ENCODE measurements around the gene NPB.
A peak's percentile ranks its signal among the peaks of the same experiment; 100 is the strongest.
"Not testable (repeated sequence)": the region's sequence is repeated elsewhere in the genome, so short reads cannot be mapped to it uniquely, and the experiment has no call there.

The NPB gene

GRCh38 chr17:81911969-81912368, 9.9 kb downstream of the NPB start:
- DNase-seq (ENCODE audit: low read depth in 2 of 2), result no peak

- DNase-seq (ENCODE audit: low read depth in 2 of 2), result no peak
Measured at GRCh38 chr17:81912441-81913309, 10.6 kb downstream of the NPB start.

DNA sequence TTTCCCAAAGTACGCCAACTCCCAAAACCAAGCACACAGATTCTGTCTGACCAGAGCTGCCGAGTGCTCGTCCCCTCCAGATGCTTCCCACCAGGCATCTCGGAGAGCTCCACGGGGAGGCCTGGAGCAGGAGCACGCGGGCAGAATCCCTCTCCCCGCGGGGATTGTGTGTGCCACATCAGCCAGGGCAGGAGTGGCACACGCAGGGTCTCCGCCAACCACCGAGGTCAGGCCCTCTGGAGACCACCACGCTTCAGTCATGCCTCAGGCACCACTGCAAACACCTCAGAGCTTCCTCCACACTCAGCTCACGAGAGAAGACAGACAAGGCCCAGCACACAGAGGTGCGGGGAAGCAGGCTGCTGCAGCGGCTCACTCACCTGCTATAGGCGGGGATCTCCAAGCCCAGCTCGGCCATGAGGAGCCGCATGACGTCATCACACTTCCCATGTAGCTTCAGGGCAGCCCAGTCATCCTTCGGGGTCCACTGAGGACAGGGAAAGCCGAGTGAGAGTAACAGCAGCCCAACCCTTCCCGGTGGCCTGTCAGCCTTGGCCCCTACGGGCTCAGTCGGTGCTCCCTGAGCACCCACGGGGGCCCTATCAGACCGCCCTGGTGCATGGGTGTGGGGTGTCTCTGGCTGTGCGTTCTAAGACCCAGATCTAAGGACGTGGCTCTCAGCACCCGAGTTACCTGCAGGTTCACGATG, 11.5 kb downstream of the NPB start:
- DNase-seq (ENCODE audit: low read depth in 2 of 2), result no peak

- DNase-seq (ENCODE audit: low read depth in 2 of 2), result no peak
Measured at GRCh38 chr17:81914103-81914850, 12.2 kb downstream of the NPB start.

DNA sequence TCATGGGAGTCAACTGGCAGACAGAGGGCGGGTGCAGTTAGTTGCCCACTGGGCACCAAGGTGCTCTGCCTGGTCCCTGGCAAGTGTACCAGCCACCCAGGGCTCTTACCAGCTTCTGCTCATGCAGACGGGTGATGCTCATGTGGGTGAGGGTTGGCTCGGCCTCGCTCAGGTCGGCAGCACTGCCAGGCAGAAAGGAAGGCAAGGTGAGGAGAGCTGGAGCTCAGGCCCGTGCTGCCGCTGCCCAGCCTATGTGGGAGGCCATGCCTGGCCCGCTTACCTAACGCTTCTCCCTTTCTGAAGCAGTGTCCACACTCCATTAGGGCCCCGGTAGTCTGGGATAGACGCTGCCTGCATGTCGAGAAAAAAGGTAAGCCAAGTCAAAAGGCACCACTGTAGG, 13.3 kb downstream of the NPB start:
- no peak for DNase-seq (ENCODE audit: low read depth in 2 of 2)

DNA sequence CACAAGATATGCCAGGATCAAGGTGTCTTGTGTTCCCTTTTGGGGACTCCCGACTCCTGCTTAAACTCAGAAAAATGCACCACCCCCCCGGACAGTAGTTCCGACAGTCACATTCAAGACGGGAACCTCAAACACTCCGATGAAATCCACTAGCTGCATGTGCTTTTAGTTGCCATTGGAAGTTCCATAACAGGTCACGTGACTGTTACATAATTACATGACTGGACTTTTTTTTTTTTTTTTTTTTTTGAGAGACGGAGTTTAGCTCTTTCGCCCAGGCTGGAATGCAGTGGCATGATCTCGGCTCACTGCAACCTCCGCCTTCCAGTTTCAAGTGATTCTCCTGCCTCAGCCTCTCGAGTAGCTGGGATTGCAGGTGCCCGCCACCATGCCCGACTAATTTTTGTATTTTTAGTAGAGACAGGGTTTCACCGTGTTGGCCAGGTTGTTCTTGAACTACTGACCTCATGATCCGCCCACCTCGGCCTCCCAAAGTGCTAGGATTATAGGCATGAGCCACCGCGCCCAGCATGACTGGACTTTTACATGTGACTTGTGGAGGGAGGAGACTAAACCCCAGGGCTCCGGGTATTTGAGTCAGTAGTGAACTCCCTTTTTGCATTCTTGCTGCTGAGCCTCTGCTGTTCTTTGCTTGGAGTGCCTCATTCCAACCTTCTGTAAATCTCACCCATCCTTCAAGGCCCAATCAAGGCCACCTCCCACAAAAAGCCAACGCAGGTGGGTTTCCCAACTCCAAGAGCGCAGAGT, 14.4 kb downstream of the NPB start:
- DNase-seq (ENCODE audit: low read depth in 2 of 2), result no peak

DNA sequence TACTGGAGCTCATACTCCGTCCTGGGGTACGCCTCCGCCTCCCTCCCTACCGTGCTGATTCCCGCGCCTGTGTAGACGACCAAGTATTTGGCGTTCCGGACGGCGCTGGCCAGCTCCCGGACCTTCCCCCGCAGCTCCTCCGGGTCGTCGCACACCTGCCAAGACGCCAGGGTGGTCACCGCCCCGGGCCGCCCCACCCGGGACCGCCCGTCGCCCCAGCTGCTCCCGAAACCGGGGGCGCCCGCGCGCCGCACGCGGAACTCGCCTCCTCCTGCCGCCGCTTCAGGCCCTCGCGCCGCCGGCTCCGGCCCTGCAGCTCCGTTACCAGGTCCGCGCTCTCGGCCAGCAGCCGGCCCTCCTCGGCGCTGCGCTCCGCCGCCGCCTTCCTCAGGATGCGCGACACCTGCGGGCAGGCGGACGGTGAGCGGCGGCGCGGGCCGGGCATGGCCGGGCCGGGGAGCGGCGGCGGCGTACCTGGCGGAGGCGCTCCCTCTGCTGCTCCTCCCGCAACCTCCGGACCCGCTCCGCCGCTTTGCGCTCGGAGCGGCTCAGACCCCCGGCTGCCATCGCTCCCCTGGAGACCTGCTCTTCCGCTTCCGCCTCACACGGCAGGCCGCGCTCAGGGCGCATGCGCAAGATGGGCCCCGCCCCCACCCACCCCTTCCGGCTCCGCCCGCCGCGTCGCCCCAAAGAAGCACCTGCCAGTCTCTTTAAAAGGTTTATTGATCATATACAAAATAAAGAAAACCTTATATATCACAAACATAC, 15.7 kb downstream of the NPB start, which contains the start of gene SIRT7:
TSS of gene SIRT7 (minus strand) at position 612 of the 768 bp plus-strand sequence. CDS start at position 567, 45 bp downstream.
- DNase-seq (ENCODE audit: low read depth in 2 of 2), result peak; percentile 62 to 65

DNA sequence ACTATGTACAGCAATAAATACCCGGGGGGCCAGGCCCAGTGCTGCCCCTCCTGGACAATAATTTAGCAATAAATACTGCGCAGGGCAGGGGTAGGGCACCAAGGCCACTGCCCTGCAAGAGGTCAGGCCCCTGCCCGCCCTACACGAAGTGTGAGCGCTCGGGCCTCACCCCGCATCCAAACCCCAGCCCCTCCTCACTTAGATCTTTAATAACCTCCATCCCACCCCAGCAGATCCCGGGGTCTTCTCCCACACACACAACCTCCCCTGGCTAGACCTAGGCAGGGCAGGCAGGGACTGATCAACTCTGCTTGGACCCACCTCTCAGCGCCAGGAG, 16.3 kb downstream of the NPB start:
- not testable (repeated sequence) for DNase-seq (ENCODE audit: low read depth in 2 of 2)

DNA sequence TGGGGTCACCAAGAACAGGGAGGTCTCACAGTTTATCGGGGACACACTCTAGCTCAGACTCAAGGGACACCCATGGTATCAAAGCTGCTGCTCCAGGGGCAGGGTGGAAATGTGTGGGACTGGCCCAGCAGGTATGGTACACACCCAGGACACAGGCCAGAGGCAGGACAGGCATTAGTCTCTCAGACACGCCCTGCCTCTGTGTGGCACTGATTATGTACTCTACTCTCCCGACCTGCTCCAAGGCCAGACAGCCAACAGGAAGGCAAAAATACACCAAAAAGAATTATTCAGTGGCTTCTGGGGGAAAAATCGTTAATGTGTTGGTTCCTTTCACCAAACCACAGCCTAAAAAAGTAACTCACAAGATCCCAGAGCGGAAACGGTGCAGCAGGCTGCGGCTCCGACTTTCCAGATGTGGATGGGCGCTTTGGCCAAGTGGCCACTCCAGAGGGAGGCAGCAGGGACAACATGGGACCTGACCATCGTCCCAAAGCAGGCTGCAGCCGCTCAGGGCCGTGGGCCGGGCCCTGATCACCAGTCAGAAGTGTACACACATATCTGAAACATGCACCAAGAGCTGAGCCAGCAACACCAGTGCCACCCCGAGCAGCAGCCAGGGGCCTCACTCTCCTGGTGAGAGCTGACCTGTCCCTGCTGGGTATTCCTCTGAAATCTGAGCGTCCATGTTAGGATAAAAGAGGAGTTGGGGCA, 17.0 kb downstream of the NPB start:
- no peak for DNase-seq (ENCODE audit: low read depth in 2 of 2)

- DNase-seq (ENCODE audit: low read depth in 2 of 2), result no peak
Measured at GRCh38 chr17:81920612-81921536, 18.8 kb downstream of the NPB start.

DNA sequence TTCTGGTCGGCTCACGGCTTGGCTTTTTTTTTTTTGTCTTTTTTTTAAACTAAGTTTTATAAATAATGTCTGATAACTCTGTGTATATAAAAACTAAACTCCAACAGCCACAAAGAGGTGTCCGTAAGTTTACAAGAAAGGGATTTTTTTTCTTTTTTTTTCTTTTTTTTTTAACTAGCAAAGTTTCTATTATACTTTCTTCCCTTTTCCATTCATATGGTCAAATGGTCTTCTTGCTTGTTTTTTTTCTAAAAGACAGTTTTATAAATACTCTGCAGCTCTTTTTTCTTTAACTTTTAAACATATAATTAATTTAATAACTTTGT, 19.5 kb downstream of the NPB start:
- DNase-seq (ENCODE audit: low read depth in 2 of 2), result no peak

DNA sequence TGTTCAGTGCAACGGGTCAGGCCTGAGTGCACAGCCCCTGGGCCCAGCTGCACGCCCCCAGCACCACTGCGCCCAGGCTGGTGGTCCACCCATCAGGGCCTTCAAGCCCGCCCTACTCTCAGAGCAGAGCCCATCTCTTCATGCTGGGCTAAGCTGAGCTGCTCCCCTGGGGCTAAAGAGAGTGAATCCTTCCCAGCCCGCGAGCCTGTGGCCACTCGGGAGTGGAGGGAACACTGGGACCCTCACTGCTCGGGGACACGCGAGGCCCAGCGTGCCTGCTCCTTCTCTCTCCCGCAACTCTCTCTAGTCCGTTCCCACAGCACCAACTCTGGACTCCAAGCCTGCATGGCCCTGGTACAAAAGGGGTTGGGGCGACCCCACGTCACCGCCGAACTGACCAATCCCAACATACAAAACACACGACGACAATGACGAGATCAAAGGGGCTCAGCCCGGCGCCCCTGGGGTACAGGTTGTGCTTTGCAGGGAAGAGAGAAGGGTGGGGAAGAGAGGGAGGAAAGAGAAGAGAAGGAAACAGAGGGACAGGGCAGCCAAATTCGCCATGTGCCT, 20.0 kb downstream of the NPB start:
- no peak for DNase-seq (ENCODE audit: low read depth in 2 of 2)

- no peak for DNase-seq (ENCODE audit: low read depth in 2 of 2)
Measured at GRCh38 chr17:81922566-81923301, 20.7 kb downstream of the NPB start.

DNA sequence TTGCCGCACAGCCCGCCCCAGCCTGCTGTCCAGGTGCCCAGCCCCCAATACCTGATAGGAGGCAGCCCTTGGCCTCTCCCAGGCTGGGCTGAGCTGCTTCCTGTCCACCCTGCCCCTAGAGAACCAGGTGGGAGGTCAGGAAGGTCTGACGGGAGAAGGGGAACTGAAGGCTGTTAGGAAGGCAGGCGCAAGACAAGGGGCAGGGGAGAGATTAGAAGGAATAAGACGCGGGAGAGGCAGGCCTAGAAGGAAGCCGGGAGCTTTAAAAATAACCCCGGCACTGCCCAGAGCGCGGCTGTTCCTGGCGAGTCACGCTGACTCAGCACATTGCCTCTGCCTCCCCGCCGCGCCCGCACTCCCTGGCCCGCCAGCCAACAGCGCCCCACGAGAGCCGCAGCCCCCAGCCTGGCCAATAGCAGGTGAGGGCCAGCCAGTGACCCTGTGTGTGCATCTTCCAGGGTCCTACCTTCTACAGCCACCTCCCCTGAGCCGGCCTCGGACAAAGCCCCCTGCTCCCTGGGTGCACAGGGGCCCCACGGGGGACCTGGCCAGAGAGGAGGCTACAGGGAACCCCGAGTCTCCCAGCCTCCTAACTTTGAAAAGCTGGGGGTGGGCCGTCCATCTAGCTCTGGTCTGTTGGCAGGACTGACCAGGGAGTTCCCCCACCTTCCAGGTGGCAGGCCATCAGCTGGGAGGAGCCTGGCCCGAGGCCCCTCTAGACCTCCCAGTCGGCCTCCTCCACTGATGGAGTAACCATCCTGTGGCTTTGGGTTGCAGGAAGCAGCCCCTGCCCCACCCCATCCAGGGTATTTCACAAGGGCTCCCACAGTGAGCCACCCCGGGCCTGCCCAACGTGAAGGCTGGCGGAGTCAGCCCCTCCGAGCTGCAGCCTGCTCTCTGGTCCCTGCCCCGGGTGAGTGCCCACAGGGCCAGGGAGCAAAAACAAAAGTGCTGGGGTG, 21.5 kb downstream of the NPB start:
- no peak for DNase-seq (ENCODE audit: low read depth in 2 of 2)

DNA sequence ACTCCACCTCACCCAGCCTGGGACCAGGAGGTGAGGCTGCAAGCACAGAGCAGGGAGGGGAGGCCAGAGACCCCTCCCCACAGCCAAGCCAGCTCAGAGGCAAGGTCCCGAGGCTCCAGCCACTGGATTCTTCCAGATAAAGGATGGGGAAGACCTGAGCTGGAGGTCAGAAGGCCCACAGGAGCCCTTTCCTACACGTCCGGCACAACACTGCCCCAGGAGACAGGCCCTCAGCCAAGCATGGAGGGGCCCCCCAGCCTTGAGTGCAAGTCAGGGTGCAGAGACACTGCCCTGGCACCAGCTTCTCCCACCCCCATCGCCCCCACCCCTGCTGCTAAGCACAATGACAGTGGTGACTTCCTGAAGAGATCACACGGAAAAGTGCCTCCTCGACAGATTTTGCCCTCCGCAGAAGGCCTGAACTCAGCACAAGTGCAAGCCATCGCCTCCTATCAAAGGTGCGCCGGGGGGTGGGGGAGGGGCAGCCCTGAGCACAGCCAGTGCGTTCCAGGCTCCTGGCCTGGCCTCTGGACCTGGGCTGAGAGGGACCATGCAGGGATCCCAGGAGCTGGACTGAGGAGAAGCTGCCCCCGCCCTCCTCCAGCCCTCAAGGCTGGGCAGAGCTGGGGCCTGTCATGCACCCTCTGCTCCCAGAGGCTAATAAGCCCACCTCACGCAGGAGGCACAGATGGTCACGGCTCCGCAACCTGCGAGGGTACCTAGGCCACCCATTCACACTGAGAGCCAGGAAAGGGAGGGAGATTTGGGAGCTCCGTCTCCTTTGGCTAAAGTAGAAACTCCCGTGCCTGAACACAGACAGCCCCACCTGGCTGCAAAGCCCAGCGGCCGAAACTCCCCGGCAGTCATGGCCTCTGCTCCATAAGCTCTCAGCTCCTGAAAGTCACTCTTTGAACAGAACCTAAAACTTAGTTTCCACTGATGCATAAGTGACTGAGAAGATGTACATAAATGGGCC, 22.8 kb downstream of the NPB start:
- DNase-seq (ENCODE audit: low read depth in 2 of 2), result no peak

All from activated CD8-positive, alpha-beta memory T cell treated with anti-CD3 and anti-CD28 coated beads for 4 hours (primary cell).